Measurements from ENCODE around the gene SP110. TPM values are rescaled to one million over a fixed set of nuclear protein-coding genes. Genes with fewer than 3 reads are reported as not detected.

Gene SP110
- total RNA-seq, 1 donor from 2014 or later: 1.3 TPM

DNA sequence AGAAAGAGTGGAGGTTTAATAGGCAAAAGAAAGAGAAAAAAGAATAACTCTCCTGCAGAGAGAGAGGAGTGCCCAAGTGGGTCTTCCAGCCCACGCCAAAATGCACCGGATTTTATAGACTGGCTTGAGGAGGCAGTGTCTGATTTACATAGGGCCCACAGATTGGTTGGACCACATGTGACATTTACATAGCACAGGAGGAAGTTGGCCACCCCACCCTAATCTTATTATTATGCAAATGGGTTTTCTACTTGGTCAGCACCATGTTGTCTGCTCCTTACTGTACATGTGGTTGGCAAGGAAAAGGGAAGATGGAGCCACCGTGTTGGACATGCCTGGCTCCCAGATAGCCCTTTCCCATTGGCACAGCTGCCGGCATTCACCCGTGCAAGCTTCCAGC lies 56.8 kb downstream of the SP110 start:
- peaks cover 3% of the 10 kb centered on the region for H3K27me3 Mint-ChIP-seq (ENCODE audit: unreplicated experiment)
- H3K4me3 Mint-ChIP-seq (ENCODE audit: unreplicated experiment): no peak overlapping the region
- no peak overlapping the region for H3K27ac Mint-ChIP-seq (ENCODE audit: unreplicated experiment)
- TF ChIP-seq, protein P1, sequence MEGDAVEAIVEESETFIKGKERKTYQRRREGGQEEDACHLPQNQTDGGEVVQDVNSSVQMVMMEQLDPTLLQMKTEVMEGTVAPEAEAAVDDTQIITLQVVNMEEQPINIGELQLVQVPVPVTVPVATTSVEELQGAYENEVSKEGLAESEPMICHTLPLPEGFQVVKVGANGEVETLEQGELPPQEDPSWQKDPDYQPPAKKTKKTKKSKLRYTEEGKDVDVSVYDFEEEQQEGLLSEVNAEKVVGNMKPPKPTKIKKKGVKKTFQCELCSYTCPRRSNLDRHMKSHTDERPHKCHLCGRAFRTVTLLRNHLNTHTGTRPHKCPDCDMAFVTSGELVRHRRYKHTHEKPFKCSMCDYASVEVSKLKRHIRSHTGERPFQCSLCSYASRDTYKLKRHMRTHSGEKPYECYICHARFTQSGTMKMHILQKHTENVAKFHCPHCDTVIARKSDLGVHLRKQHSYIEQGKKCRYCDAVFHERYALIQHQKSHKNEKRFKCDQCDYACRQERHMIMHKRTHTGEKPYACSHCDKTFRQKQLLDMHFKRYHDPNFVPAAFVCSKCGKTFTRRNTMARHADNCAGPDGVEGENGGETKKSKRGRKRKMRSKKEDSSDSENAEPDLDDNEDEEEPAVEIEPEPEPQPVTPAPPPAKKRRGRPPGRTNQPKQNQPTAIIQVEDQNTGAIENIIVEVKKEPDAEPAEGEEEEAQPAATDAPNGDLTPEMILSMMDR (IDR thresholded peaks at IDR 0.05; ENCODE audit: partially characterized antibody, unreplicated experiment): no peak
- H3K9me3 Mint-ChIP-seq (ENCODE audit: unreplicated experiment): no peaks in the 10 kb centered on the region
- no peaks in the 10 kb centered on the region for H3K36me3 Mint-ChIP-seq (ENCODE audit: unreplicated experiment)
- H3K4me1 Mint-ChIP-seq (ENCODE audit: low read depth, unreplicated experiment): peaks cover 2% of the 10 kb centered on the region
- no peak for DNase-seq

DNA sequence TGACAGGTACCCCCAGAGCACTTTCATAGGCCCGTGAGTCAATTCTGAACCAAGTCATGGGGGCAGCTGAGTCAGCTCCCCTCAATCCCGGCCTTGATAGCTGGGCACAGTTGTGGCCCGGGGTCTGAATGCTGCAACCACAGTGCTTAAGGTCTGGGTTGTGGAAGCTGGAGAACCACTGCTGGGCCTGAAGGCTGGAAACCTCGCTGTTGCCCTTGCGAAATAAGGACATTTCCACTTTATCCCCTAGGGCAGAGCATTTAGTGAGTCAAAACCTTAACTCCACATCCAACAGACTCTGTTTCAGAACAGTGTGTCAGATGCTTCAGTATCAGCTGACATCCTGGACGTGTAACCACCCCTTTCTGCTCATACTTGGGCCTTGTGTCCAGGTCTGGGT lies 58.6 kb downstream of the SP110 start:
- no peaks in the 10 kb centered on the region for H3K36me3 Mint-ChIP-seq (ENCODE audit: unreplicated experiment)
- H3K4me3 Mint-ChIP-seq (ENCODE audit: unreplicated experiment): no peak overlapping the region
- no peak for DNase-seq
- H3K4me1 Mint-ChIP-seq (ENCODE audit: low read depth, unreplicated experiment): peaks cover 2% of the 10 kb centered on the region
- H3K27me3 Mint-ChIP-seq (ENCODE audit: unreplicated experiment): peaks cover 3% of the 10 kb centered on the region
- TF ChIP-seq, protein P1 (IDR thresholded peaks at IDR 0.05; ENCODE audit: partially characterized antibody, unreplicated experiment): no peak
- no peaks in the 10 kb centered on the region for H3K9me3 Mint-ChIP-seq (ENCODE audit: unreplicated experiment)
- no peak overlapping the region for H3K27ac Mint-ChIP-seq (ENCODE audit: unreplicated experiment)

DNA sequence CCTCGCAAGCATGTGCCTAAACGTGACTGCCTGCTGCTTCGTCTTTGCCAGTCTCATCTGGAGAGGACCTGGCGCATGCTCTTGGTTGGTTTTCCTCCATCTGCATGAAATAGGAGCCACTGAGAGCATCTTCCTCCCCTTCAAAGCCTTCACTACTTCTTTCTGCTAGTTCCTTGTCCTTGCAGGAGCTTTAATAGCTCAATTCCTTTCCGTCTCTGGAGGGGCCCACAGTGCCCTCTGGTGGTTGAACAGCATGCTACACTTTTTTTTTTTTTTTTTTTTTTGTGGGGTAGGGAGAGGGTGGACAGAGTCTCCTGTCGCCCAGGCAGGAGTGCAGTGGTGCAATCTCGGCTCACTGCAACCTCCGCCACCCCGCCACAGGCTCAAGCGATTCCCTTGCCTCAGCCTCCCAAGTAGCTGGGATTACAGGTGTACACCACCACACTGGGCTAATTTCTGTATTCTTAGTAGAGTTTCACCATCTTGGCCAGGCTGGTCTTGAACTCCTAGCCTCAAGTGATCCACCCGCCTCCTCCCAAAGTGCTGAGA lies 59.6 kb downstream of the SP110 start:
- Mint-ChIP-seq H3K36me3 (ENCODE audit: unreplicated experiment) (no peaks in the 10 kb centered on the region), H3K9me3 (ENCODE audit: unreplicated experiment) (no peaks in the 10 kb centered on the region), H3K4me1 (ENCODE audit: low read depth, unreplicated experiment) (peaks cover 2% of the 10 kb centered on the region), H3K4me3 (ENCODE audit: unreplicated experiment) (no peak overlapping the region), H3K27me3 (ENCODE audit: unreplicated experiment) (peaks cover 3% of the 10 kb centered on the region), H3K27ac (ENCODE audit: unreplicated experiment) (no peak overlapping the region)
- TF ChIP-seq, protein P1 (IDR thresholded peaks at IDR 0.05; ENCODE audit: partially characterized antibody, unreplicated experiment): peak; percentile 93
- peak; percentile 61 for DNase-seq

DNA sequence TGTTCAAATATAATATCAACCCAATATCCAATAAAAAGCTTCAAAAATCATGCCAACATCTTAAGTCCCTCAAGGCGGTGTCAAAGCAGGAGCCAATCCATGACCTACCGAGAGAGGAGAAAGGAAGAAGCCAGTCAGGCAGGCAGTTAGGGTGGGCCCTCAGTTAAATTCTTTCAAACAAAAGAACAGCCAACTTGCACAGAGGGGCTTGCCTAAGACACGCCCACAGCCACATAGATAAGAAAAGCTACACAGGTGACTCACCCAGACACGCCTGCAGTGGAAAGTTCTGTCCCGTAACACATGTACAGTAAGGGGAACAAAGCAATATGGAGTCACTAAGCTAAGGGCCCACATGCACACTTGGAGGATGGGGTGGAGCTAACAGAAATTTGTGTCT lies 61.3 kb downstream of the SP110 start:
- Mint-ChIP-seq H3K4me1 (ENCODE audit: low read depth, unreplicated experiment) (peaks cover 2% of the 10 kb centered on the region), H3K27ac (ENCODE audit: unreplicated experiment) (no peak overlapping the region), H3K4me3 (ENCODE audit: unreplicated experiment) (no peak overlapping the region), H3K9me3 (ENCODE audit: unreplicated experiment) (peaks cover 2% of the 10 kb centered on the region), H3K36me3 (ENCODE audit: unreplicated experiment) (no peaks in the 10 kb centered on the region), H3K27me3 (ENCODE audit: unreplicated experiment) (peaks cover 3% of the 10 kb centered on the region)
- DNase-seq: no peak
- TF ChIP-seq, protein P1 (IDR thresholded peaks at IDR 0.05; ENCODE audit: partially characterized antibody, unreplicated experiment): no peak

DNA sequence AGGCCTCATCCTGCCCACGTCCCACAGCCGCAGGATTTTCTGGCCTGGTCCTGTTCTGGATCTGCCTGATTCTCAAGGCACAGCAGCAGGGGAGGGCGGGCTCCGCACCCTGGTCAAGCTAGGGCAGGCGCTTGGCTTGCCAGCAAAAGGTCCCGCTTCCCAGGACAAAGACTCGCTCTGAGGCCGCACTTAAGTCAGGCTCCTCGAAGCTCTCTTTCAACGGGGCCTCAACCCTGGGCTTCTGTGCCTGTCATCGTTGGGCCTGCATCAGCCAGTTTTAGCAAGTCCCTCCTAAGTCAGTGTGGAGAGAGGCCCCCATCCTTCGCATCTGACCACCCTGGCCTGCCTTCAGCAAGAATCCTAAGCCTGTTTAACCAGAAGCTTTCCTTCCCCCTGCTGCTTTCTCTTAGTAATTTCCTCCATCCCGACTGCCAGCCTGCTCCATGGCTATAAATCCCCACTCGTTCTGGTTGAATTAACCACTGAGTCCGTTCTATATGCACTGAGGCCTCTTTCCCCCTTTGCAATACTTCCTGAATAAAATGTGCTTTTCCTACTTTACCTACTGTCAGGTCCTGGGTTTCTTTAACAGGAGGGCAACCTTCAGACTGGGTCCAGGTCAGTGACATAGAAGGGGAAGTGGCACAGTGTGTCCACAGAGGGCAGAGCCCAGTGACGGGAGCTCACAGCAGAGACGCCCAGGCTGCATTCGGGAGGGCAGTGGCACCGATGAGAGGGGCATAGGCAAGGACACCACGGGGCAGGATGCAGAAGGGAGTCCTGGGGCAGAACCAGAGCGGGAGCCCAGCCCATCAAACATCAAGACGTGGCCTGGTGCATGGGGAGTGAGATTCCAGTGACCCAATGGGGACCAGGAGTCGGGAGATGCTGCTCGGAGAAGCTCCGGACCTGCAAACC lies 62.7 kb downstream of the SP110 start:
- no peak overlapping the region for H3K4me3 Mint-ChIP-seq (ENCODE audit: unreplicated experiment)
- H3K4me1 Mint-ChIP-seq (ENCODE audit: low read depth, unreplicated experiment): peaks cover 2% of the 10 kb centered on the region
- DNase-seq: no peak
- TF ChIP-seq, protein P1 (IDR thresholded peaks at IDR 0.05; ENCODE audit: partially characterized antibody, unreplicated experiment): no peak
- H3K27ac Mint-ChIP-seq (ENCODE audit: unreplicated experiment): no peak overlapping the region
- peaks cover 2% of the 10 kb centered on the region for H3K9me3 Mint-ChIP-seq (ENCODE audit: unreplicated experiment)
- peaks cover 5% of the 10 kb centered on the region for H3K36me3 Mint-ChIP-seq (ENCODE audit: unreplicated experiment)
- peaks cover 3% of the 10 kb centered on the region for H3K27me3 Mint-ChIP-seq (ENCODE audit: unreplicated experiment)
